Osteoblast (primary cell): Measurements from ENCODE around the gene EIF2S3. TPM values are rescaled to one million over a fixed set of nuclear protein-coding genes. Genes with fewer than 3 reads are reported as not detected.

ENCODE experiments used
- DNase-seq: peaks from one replicate; pipeline ENCODE4 v3.0.0; 2011; ENCODE audit warnings: low spot score, mixed read lengths; ENCODE audit not compliant: insufficient read length; ENCODE audit errors: missing footprints
- H2AFZ ChIP-seq: 2 replicates; pipeline ENCODE4 v1.6.0; 2011; ENCODE audit warnings: mild to moderate bottlenecking, low read length
- H3K27ac ChIP-seq: 2 replicates; pipeline ENCODE4 v1.5.1; 2011; ENCODE audit warnings: mild to moderate bottlenecking, low read depth, low read length, moderate library complexity
- H3K27me3 ChIP-seq: 2 replicates; pipeline ENCODE4 v1.6.0; 2012; ENCODE audit warnings: mild to moderate bottlenecking, control low read depth, inconsistent platforms, low read length, moderate library complexity; ENCODE audit not compliant: insufficient read depth
- H3K36me3 ChIP-seq: 2 replicates; pipeline ENCODE4 v1.5.1; 2011; ENCODE audit warnings: mild to moderate bottlenecking, low read length, control low read depth, moderate library complexity; ENCODE audit not compliant: insufficient read depth
- H3K4me1 ChIP-seq: 2 replicates; pipeline ENCODE4 v1.5.1; 2011; ENCODE audit warnings: mild to moderate bottlenecking, low read length, control low read depth, moderate library complexity; ENCODE audit not compliant: insufficient read depth
- H3K4me2 ChIP-seq: 2 replicates; pipeline ENCODE4 v1.6.0; 2011; ENCODE audit warnings: mild to moderate bottlenecking, low read length; ENCODE audit not compliant: insufficient read depth
- H3K4me3 ChIP-seq: fragments of 200-600 bp; sonication (generic); 3 replicates; pipeline ENCODE4 v1.5.1; 2012; ENCODE audit warnings: mild to moderate bottlenecking, low read length, inconsistent platforms; ENCODE audit not compliant: insufficient read depth
- H3K79me2 ChIP-seq: 2 replicates; pipeline ENCODE4 v1.6.0; 2012; ENCODE audit warnings: mild to moderate bottlenecking, low read length, control low read depth, inconsistent platforms; ENCODE audit not compliant: insufficient read depth
- H3K9me3 ChIP-seq: 2 replicates; pipeline ENCODE4 v1.5.1; 2011; ENCODE audit warnings: low read depth, low read length, control low read depth
- H4K20me1 ChIP-seq: 2 replicates; pipeline ENCODE4 v1.6.0; 2012; ENCODE audit warnings: mild to moderate bottlenecking, low read length, control low read depth; ENCODE audit not compliant: insufficient read depth
- CTCF ChIP-seq: IDR thresholded peaks from 2 replicates; pipeline ENCODE4 v1.5.1; 2011; ENCODE audit warnings: mild to moderate bottlenecking, low read depth, low read length, moderate library complexity; ENCODE audit errors: extremely low read depth
- total RNA-seq: library from RNA; depleted of rRNA; stranded (reverse); fragments of >200 nt; gene quantifications from 2 replicates; pipeline ENCODE4 v1.2.3, GENCODE V29; 2012

EIF2S3 gene
- total RNA-seq, 1 donor, result 374 TPM

- no peak overlapping the region for H3K27ac ChIP-seq
- no peak for TF ChIP-seq CTCF
Measured at GRCh38 chrX:24020306-24020876, 34.4 kb upstream of the EIF2S3 start.

GRCh38 chrX:24023544-24023943, 31.2 kb upstream of the EIF2S3 start:
- no peaks in the 10 kb centered on the region for H3K36me3 ChIP-seq
- peak overlapping the region; percentile 82 for H3K27ac ChIP-seq
- peak overlapping the region; percentile 80 for H3K4me3 ChIP-seq
- H3K4me1 ChIP-seq, result no peaks in the 10 kb centered on the region
- DNase-seq, result no peak
- no peak for TF ChIP-seq CTCF
- no peak overlapping the region for H2AFZ ChIP-seq
- no peaks in the 10 kb centered on the region for H4K20me1 ChIP-seq
- peaks cover 58% of the 10 kb centered on the region for H3K79me2 ChIP-seq
- H3K9me3 ChIP-seq, result no peaks in the 10 kb centered on the region
- H3K27me3 ChIP-seq, result no peaks in the 10 kb centered on the region
- H3K4me2 ChIP-seq, result peak overlapping the region; percentile 76

More at GRCh38 chrX:24020306-24020876, 34.4 kb upstream of the EIF2S3 start:
- Histone ChIP-seq H3K4me2 (no peak overlapping the region), H3K4me3 (no peak overlapping the region), H3K27me3 (no peaks in the 10 kb centered on the region), H4K20me1 (peaks cover 1% of the 10 kb centered on the region), H3K36me3 (peaks cover 5% of the 10 kb centered on the region), H3K4me1 (no peaks in the 10 kb centered on the region), H3K9me3 (no peaks in the 10 kb centered on the region), H2AFZ (no peak overlapping the region), H3K79me2 (peaks cover 75% of the 10 kb centered on the region)
- DNase-seq, result no peak

DNA sequence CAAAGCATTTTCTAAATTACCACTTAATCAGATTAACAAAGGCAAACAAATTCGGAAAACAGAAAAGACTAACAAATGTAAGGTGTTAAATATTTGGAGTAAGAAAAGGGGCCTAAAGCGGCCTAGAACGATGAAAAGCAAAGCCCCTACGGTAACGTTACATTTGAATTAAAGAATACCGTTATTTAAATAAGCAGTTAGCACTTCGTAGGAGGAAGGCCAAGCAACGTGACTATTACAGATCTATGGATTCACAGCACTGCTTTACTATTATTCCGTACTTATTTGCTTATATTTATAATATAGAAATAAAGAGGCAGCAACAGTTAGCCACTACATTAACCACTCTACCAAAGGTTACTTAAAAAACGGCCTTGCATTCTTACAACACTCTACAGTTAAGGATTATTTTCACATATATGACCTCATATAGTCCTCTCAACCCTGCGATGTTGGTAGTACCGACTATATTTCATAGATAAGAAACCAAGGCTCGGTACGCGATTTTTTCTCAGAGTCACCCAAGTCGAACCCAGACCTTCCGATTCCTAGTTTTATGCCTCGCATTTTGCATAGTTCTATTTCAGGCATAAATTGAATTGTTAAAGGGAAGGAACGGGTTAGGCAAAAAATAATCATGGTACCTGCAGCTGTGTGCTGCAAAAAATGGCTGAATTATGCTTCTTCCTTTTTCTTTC, 30.6 kb upstream of the EIF2S3 start:
- Histone ChIP-seq H3K79me2 (peaks cover 56% of the 10 kb centered on the region), H4K20me1 (no peaks in the 10 kb centered on the region), H3K4me1 (no peaks in the 10 kb centered on the region), H3K9me3 (no peaks in the 10 kb centered on the region), H2AFZ (no peak overlapping the region), H3K27me3 (no peaks in the 10 kb centered on the region), H3K27ac (peak overlapping the region; percentile 82), H3K4me2 (peak overlapping the region; percentile 76), H3K36me3 (no peaks in the 10 kb centered on the region), H3K4me3 (peak overlapping the region; percentile 80)
- DNase-seq, result no peak
- no peak for TF ChIP-seq CTCF
